GM13976 (cell line): ENCODE measurements around the gene ERG.

Experiments
- DNase-seq: peaks from one replicate; pipeline ENCODE4 v3.0.0; 2012; ENCODE audit warnings: low spot score
- in situ Hi-C: fragments of 300-500 bp; cut with MboI; formaldehyde crosslinking; loops from one replicate; pipeline ENCODE4 v1.12.0; 2022; ENCODE audit warnings: low sequenced_read_pairs, mixed read lengths, inconsistent platforms; ENCODE audit not compliant: unreplicated experiment
- TF ChIP-seq, protein P1 (sequence below): IDR thresholded peaks from 2 replicates; pipeline ENCODE4 v1.5.1; 2012; ENCODE audit warnings: borderline replicate concordance, mild to moderate bottlenecking; ENCODE audit not compliant: insufficient read depth; ENCODE audit errors: extremely low read depth, missing control alignments, control extremely low read depth

Gene ERG

DNA sequence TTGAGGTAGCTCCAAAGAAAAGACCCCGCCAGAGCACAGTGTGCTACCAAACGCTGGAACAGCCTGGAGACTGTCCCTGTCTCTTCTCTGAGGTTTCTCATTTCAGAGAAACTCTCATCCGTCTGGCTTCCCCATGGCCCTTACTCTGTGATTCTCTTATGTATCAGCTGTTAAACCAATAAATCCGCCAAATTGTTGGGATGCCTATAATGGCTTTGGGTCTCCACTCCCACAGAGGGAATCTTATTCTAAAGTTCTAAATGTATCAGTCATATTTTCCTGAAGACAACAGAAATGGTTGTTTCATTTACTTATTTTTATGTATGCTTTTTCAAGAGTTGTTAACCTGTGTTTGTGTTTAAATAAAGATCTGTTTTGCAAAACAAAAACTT lies 4.0 kb downstream of the ERG start:
- TF ChIP-seq, protein P1, sequence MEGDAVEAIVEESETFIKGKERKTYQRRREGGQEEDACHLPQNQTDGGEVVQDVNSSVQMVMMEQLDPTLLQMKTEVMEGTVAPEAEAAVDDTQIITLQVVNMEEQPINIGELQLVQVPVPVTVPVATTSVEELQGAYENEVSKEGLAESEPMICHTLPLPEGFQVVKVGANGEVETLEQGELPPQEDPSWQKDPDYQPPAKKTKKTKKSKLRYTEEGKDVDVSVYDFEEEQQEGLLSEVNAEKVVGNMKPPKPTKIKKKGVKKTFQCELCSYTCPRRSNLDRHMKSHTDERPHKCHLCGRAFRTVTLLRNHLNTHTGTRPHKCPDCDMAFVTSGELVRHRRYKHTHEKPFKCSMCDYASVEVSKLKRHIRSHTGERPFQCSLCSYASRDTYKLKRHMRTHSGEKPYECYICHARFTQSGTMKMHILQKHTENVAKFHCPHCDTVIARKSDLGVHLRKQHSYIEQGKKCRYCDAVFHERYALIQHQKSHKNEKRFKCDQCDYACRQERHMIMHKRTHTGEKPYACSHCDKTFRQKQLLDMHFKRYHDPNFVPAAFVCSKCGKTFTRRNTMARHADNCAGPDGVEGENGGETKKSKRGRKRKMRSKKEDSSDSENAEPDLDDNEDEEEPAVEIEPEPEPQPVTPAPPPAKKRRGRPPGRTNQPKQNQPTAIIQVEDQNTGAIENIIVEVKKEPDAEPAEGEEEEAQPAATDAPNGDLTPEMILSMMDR: no peak
- DNase-seq: no peak
- in situ Hi-C loops: no loop called here

DNA sequence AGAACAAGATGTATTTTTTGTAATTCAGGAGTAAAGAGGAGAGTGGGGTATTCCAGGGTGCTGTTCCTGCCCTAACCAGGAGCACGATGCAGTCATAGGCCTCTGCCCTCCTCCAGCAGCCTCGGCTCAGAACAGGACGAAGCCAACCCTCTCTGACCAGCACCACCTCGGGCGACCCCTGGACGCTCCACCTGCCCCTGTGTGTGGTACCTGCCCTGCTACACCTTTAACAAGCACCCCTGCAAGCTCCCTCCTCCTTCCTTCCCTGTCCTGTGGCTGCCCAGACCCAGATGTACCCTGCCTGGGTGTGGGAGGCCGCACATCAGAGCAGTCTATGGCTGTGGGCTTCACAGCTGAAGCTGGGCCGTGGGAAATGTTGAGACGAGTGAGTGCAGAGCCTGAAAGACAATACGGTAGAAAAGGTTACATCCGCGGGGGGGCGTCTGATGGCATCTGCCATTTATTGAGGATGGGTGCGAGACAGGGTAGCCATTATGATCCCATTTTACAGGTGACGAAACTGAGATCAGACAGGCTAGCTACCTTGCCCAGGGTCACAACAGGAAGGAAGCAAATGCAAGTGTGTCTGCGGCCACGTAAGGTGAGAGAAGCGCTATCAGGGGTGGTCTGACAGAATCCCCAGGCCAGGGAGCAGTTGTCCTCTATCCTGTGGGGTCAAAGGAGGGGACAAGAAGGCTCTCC lies 4.6 kb downstream of the ERG start:
- no peak for DNase-seq
- TF ChIP-seq, protein P1: no peak
- in situ Hi-C loops: no loop called here

DNA sequence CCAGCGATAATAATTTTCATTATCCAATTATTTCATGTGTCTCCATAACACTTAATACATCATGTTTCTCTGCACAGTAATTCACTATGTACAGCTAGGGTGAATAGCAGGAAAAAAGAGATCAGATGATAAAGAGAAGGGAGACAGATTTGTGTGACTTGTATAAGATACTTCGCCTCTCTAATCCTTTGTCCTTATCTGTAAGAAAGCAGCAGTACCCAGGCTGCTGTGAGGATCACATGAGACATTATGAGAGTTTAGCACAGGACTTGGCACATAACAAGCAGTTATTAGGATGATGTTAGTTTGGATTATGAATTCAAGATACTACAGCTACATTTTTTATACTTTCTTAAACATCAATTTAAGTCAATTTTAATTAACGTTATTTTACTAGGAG lies 6.3 kb downstream of the ERG start:
- in situ Hi-C loops: no loop called here
- no peak for DNase-seq
- TF ChIP-seq, protein P1: no peak

DNA sequence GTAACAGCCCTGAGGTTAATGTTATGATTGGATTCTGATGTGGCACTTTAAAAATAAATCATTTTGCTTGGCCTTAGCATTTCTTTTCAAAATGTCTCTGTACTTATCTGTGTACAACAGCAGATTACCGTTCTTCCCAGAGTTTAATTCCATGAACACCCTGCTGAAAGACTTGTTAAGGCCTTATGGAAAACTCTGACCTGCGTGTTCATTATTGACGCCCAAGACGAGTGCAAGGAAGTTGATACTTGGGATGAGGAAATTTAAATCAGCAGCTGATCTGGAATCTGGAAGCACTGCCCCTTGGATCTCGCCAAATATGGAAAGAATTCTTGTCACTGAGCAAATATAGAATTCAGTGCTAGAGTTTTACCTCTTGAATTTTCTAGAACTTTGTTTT lies 6.7 kb downstream of the ERG start:
- in situ Hi-C loops: no loop called here
- TF ChIP-seq, protein P1: no peak
- no peak for DNase-seq

DNA sequence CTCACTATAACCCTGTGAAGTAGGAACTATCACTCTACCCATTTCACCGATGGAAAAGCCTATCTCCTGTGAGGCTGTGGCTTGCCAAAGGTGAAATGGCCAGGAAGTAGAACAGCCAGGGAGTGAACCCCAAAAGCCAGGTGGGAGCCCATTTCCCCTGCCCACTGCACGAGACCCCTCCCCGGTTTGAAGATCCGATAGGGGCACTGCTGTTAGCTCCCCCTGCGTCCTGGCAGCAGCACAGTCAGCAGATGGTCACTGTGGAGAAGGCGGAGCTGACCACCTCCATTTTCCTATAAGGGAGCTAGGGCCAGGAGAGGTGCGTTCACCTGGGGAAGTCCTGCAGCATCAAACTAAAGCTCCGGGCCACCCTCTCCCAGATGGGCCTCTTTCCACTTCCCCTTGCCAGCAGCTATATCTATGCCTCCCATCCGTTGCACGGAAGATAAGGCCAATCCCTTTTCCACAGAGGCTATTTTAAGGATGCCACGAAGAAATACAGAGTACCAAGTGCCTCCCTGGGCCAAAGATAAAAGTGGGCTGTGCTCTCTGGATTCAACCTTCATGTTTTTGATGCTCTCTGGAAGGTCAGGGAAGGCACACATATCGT lies 7.8 kb downstream of the ERG start:
- in situ Hi-C loops: no loop called here
- TF ChIP-seq, protein P1: no peak
- DNase-seq: no peak

DNA sequence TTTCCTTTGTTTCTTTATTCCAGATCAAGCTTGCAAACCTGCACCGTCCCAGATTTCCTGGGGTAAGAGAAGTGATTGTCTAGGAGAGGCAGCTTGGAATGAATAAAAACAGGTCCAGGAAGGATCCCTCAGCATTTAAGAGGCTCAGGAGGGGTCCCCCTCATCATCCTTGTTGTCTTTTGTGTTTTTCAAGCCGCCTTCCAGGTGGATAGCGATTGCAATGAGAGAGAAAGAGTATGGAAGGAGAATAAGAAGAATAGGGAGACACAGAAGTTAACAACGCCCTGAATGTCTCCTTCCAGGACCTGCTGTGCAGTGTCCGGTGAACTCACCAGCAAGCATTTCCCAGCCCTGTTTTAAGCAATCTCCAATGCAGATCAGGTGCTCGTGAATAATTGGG lies 8.5 kb downstream of the ERG start:
- in situ Hi-C loops: no loop called here
- no peak for DNase-seq
- TF ChIP-seq, protein P1: no peak
